Omental fat pad (tissue), 4 donors: ENCODE results near the gene SRPRB. TPM values are rescaled to one million over a fixed set of nuclear protein-coding genes. Genes with fewer than 3 reads are reported as not detected.

ENCODE experiments used
- ATAC-seq: fragments of 150-250 bp; one replicate; pipeline ENCODE4 v1.9.1; 2016; ENCODE audit warnings: mild to moderate bottlenecking, moderate library complexity; ENCODE audit not compliant: low FRiP score
- DNase-seq: peaks from one replicate; pipeline ENCODE4 v3.0.0-alpha.2; 2019; ENCODE audit warnings: low spot score
- CTCF ChIP-seq, 3 donors: fragments of 450-650 bp; IDR thresholded peaks; one replicate each; pipeline ENCODE4 v1.5.1; 2016 to 2017; ENCODE audit warnings: antibody characterized with exemption in 3 of 3, mild to moderate bottlenecking in 3 of 3, moderate library complexity in 2 of 3
- total RNA-seq, 4 donors: library from RNA; depleted of rRNA; stranded (reverse); fragments of >200 nt; gene quantifications; one replicate each; pipeline ENCODE4 v1.1.0, GENCODE V29; 2016

The SRPRB gene
- total RNA-seq, 4 donors from 2014 or later = 19.2 to 47.2 (median 36.3) TPM

GRCh38 chr3:133797396-133798105, 8.1 kb upstream of the SRPRB start:
- no peak for ATAC-seq
- TF ChIP-seq CTCF (IDR thresholded peaks at IDR 0.05) = no peak
- DNase-seq = no peak

DNA sequence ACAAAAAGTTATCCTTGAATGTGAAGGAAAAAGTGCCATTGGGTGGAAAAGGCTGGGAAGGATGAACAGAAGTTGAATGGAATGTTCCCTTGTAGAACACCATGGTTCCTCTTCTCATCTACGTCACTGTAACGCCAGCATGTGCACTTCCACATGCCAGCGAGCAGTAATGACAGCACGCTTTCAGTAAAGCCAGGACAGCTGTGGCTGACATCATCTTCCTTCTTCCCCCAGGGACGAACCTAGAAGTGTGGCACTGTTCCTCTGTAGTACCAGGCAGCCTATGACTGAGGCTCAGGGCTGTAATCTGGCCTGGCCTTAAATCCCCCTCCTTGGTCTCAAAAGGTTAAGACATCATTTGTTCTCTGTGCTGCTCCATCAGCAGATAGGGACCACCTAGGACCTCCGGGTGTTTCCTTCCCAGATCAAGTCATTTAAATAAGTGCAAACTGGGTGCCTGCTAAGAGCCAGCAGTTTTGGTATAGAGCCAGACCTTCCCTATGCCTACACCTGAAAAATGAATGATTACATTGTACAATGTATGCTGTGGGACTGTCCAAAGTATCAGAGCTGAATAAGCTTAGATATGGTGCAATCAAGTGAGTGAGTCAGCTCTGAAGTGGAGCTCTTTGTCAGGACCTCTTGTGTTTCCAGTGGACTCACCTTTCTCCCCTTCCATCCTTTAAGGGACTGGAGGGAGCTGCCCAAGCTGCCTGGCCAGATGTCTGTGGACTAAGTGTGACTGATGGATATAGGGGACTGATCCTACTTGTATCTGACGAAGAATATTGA, 5.6 kb upstream of the SRPRB start:
- DNase-seq (no peak), ATAC-seq (no peak)
- TF ChIP-seq CTCF (IDR thresholded peaks at IDR 0.05) = no peak

DNA sequence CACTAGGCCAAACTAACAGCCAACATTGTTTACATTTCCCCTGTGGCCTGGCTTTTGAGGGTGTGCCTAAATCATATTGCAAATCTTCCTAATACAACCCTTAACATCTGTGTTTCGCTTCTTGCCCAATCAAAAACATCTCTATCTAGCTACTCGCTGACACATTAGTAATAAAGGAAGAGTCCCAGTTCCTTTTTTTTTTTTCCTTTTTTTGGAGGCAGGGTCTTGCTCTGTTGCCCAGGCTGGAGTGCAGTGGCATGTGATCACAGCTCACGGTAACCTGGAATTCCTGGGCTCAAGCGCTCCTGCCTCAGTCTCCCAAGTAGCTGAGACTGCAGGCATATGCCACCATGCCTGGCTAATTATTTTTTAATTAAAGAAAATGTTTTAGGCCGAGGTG, 2.1 kb upstream of the SRPRB start:
- no peak for DNase-seq
- ATAC-seq = no peak
- no peak for TF ChIP-seq CTCF (IDR thresholded peaks at IDR 0.05)

DNA sequence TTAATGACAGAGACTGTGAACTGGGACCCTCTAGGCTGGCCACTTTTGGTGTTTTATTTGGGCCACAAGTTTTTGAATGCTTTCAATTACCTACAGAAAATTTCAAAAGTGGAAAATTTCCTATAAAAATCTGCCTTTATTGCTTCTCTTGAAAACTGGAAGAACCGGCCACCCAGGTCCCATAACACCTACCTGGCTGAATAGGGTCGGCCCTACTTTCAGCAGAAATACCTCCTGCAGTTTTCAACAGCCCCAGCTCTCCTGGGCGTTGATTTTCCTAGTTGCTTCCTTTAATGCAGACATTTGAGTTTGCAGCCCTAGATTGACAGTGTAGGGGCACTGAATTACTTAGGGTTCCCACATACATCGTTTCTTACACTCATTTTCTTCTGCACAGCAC, 719 bp upstream of the SRPRB start:
- ATAC-seq = no peak
- TF ChIP-seq CTCF (IDR thresholded peaks at IDR 0.05) = no peak
- no peak for DNase-seq

DNA sequence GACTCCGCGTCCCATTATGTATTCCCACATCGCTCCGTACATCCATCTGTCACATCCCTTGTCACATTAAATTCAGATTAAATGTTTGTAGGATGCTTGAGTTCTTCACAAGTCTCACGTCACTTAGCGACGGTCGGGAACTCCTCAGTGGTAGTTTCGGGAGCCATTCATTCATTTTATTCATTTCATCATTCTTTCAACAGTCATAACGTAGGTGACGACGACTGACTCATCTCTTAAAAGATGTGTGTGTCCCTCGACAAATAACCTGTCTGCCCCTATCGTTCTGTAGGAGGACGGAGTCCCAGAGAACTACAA, 272 bp upstream of the SRPRB start:
- TF ChIP-seq CTCF (IDR thresholded peaks at IDR 0.05) = no peak
- DNase-seq (no peak), ATAC-seq (no peak)

- DNase-seq (no peak), ATAC-seq (no peak)
- no peak for TF ChIP-seq CTCF (IDR thresholded peaks at IDR 0.05)
Measured at GRCh38 chr3:133812872-133813271, 7.3 kb downstream of the SRPRB start.

GRCh38 chr3:133815386-133815785, 9.8 kb downstream of the SRPRB start:
- no peak for TF ChIP-seq CTCF (IDR thresholded peaks at IDR 0.05)
- no peak for DNase-seq
- no peak for ATAC-seq
